NCI-H526 (cell line): ENCODE data around the gene NINJ1.
A peak's percentile ranks its signal among the peaks of the same experiment; 100 is the strongest.
"Not testable (repeated sequence)": the region's sequence is repeated elsewhere in the genome, so short reads cannot be mapped to it uniquely, and the experiment has no call there.

ENCODE experiments used
- DNase-seq, 2 experiments: peaks; one replicate each; lab custom pipeline; 2025; lab: John Stamatoyannopoulos, UW

NINJ1 gene

GRCh38 chr9:93159601-93160471 is 25.8 kb upstream of the NINJ1 start:
- DNase-seq: peak in 1 of 2 experiments; percentile 79

GRCh38 chr9:93156475-93157008 is 22.5 kb upstream of the NINJ1 start:
- no peak for DNase-seq

- DNase-seq: no peak
Measured at GRCh38 chr9:93155716-93156474, 21.8 kb upstream of the NINJ1 start.

GRCh38 chr9:93154293-93154903 is 20.3 kb upstream of the NINJ1 start:
- DNase-seq: peak; percentile 26 to 59

- no peak for DNase-seq
Measured at GRCh38 chr9:93151097-93151784, 17.2 kb upstream of the NINJ1 start.

- no peak for DNase-seq
Measured at GRCh38 chr9:93149361-93149760, 15.3 kb upstream of the NINJ1 start.

- DNase-seq: no peak
Measured at GRCh38 chr9:93148721-93149120, 14.7 kb upstream of the NINJ1 start.

- DNase-seq: no peak
Measured at GRCh38 chr9:93147632-93148031, 13.6 kb upstream of the NINJ1 start.

- DNase-seq: not testable (repeated sequence)
Measured at GRCh38 chr9:93146696-93147095, 12.6 kb upstream of the NINJ1 start.

- peak in 1 of 2 experiments; percentile 11 for DNase-seq
Measured at GRCh38 chr9:93143830-93144530, 9.9 kb upstream of the NINJ1 start.

- no peak for DNase-seq
Measured at GRCh38 chr9:93141771-93142483, 7.9 kb upstream of the NINJ1 start.

GRCh38 chr9:93139365-93140182 is 5.5 kb upstream of the NINJ1 start:
- DNase-seq: no peak

GRCh38 chr9:93138171-93138764 is 4.2 kb upstream of the NINJ1 start:
- DNase-seq: no peak

GRCh38 chr9:93137362-93137761 is 3.3 kb upstream of the NINJ1 start:
- DNase-seq: no peak

- peak; percentile 5 to 61 for DNase-seq
Measured at GRCh38 chr9:93136011-93136440, 2.0 kb upstream of the NINJ1 start.

GRCh38 chr9:93134740-93135444 is 841 bp upstream of the NINJ1 start:
- DNase-seq: no peak

- peak in 1 of 2 experiments; percentile 45 for DNase-seq
Measured at GRCh38 chr9:93133681-93134014, 403 bp downstream of the NINJ1 start.

- DNase-seq: no peak
Measured at GRCh38 chr9:93132946-93133680, 938 bp downstream of the NINJ1 start.
